Naive B cell (primary cell): ENCODE data around the gene TSPAN17. TPM values are rescaled to one million over a fixed set of nuclear protein-coding genes. Genes with fewer than 3 reads are reported as not detected.

Experiments
- ATAC-seq, 2 donors: fragments of 150-1000 bp; cut with Tn5 transposase; 2 replicates each; pipeline ENCODE4 v1.10.0; 2021; ENCODE audit warnings: low read depth in 2 of 2, mild to moderate bottlenecking in 2 of 2, moderate library complexity in 2 of 2
- DNase-seq: peaks from one replicate; pipeline ENCODE4 v3.0.0; 2022
- H3K27ac Mint-ChIP-seq, 6 donors: one replicate each; pipeline ENCODE4 v1.8.0; 2020 to 2022; ENCODE audit warnings: mild to moderate bottlenecking in 6 of 6, mixed read lengths in 6 of 6, moderate library complexity in 5 of 6, inconsistent platforms in 2 of 6
- H3K27me3 Mint-ChIP-seq, 3 donors: one replicate each; pipeline ENCODE4 v1.8.0; 2021 to 2022; ENCODE audit warnings: mixed read lengths in 3 of 3, mild to moderate bottlenecking in 1 of 3
- H3K36me3 Mint-ChIP-seq, 2 donors: one replicate each; pipeline ENCODE4 v1.8.0; 2020 to 2022; ENCODE audit warnings: mixed read lengths in 2 of 2, inconsistent platforms in 1 of 2, mild to moderate bottlenecking in 1 of 2
- H3K4me1 Mint-ChIP-seq, 3 donors: one replicate each; pipeline ENCODE4 v1.8.0; 2020 to 2022; ENCODE audit warnings: mixed read lengths in 3 of 3, inconsistent platforms in 1 of 3, mild to moderate bottlenecking in 1 of 3, moderate library complexity in 1 of 3
- H3K4me3 Mint-ChIP-seq, 8 donors: one replicate each; pipeline ENCODE4 v1.8.0; 2020 to 2022; ENCODE audit warnings: mild to moderate bottlenecking in 8 of 8, mixed read lengths in 8 of 8, moderate library complexity in 8 of 8, inconsistent platforms in 2 of 8
- H3K9me3 Mint-ChIP-seq, 7 donors: one replicate each; pipeline ENCODE4 v1.8.0; 2020 to 2022; ENCODE audit warnings: mixed read lengths in 7 of 7, mild to moderate bottlenecking in 5 of 7, inconsistent platforms in 2 of 7, moderate library complexity in 1 of 7
- polyA plus RNA-seq, 6 donors: library from polyadenylated mRNA; unstranded; fragments of 300-500 nt; fragmentation: Illumina TruSeq; gene quantifications; one replicate each; pipeline ENCODE4 v1.2.3, GENCODE V29; 2021; ENCODE audit warnings: low read depth in 6 of 6

TSPAN17 gene
- polyA plus RNA-seq, 6 donors from 2014 or later: 11.9 to 22.8 (median 18.5) TPM

GRCh38 chr5:176612008-176612407 is 35.3 kb upstream of the TSPAN17 start:
- H3K9me3 Mint-ChIP-seq: no peaks in the 10 kb centered on the region
- peaks cover 10 to 18% (median 15%) of the 10 kb centered on the region in 3 donors for H3K4me1 Mint-ChIP-seq
- H3K27me3 Mint-ChIP-seq: peaks cover 37 to 57% (median 48%) of the 10 kb centered on the region in 3 donors
- H3K27ac Mint-ChIP-seq: no peak overlapping the region
- no peaks in the 10 kb centered on the region for H3K36me3 Mint-ChIP-seq
- DNase-seq (no peak), ATAC-seq (no peak)
- peak overlapping the region in 5 of 8 donors; percentile 16 to 80 (median 61) for H3K4me3 Mint-ChIP-seq

- ATAC-seq (no peak), DNase-seq (no peak)
- Mint-ChIP-seq H3K4me1 (peaks cover 10 to 21% (median 15%) of the 10 kb centered on the region in 3 donors), H3K36me3 (no peaks in the 10 kb centered on the region), H3K27me3 (peaks cover 46 to 66% (median 56%) of the 10 kb centered on the region in 3 donors), H3K9me3 (no peaks in the 10 kb centered on the region), H3K27ac (no peak overlapping the region), H3K4me3 (peak overlapping the region in 1 of 8 donors; percentile 80)
Observed at GRCh38 chr5:176612855-176613254, 34.4 kb upstream of the TSPAN17 start.

GRCh38 chr5:176614805-176615478 is 32.3 kb upstream of the TSPAN17 start:
- Mint-ChIP-seq H3K4me3 (no peak overlapping the region), H3K27ac (no peak overlapping the region), H3K4me1 (peaks cover 11 to 18% (median 11%) of the 10 kb centered on the region in 3 donors), H3K27me3 (peaks cover 53 to 82% (median 77%) of the 10 kb centered on the region in 3 donors), H3K9me3 (peaks cover 0 to 4% (median 0%) of the 10 kb centered on the region in 7 donors), H3K36me3 (no peaks in the 10 kb centered on the region)
- DNase-seq (no peak), ATAC-seq (no peak)

- Mint-ChIP-seq H3K9me3 (peaks cover 0 to 4% (median 0%) of the 10 kb centered on the region in 7 donors), H3K4me3 (no peak overlapping the region), H3K36me3 (no peaks in the 10 kb centered on the region), H3K27me3 (peaks cover 62 to 94% (median 91%) of the 10 kb centered on the region in 3 donors), H3K27ac (no peak overlapping the region), H3K4me1 (peaks cover 12 to 21% (median 19%) of the 10 kb centered on the region in 3 donors)
- DNase-seq (no peak), ATAC-seq (no peak)
Observed at GRCh38 chr5:176616511-176616910, 30.8 kb upstream of the TSPAN17 start.

- Mint-ChIP-seq H3K36me3 (no peaks in the 10 kb centered on the region), H3K4me1 (peaks cover 10 to 19% (median 16%) of the 10 kb centered on the region in 3 donors), H3K27me3 (peaks cover 57 to 87% (median 84%) of the 10 kb centered on the region in 3 donors), H3K27ac (peak overlapping the region in 1 of 6 donors; percentile 85), H3K4me3 (peak overlapping the region in 4 of 8 donors; percentile 20 to 77 (median 69)), H3K9me3 (peaks cover 0 to 4% (median 0%) of the 10 kb centered on the region in 7 donors)
- no peak for DNase-seq
- no peak for ATAC-seq
Observed at GRCh38 chr5:176618783-176619182, 28.5 kb upstream of the TSPAN17 start.

DNA sequence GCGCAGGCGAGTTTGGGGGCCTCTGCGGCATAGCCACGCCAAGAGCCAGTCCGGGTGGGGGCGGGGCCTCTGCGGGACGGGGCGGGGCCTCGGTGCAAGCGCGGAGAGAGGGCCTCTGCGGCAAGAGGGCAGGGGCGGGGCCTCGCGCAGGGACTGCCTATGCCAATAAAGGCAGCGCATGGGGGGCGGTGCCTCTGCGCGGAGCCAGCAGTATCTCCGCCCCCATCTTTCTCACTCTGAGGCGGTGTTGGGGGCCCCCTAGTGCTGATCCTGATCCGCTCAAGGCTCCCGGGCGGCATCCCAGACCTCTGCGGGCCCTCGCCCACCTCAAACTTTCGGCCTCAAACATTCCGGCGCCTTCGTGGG is 28.1 kb upstream of the TSPAN17 start:
- Mint-ChIP-seq H3K36me3 (no peaks in the 10 kb centered on the region), H3K27me3 (peaks cover 56 to 83% (median 80%) of the 10 kb centered on the region in 3 donors), H3K4me3 (peak overlapping the region in 4 of 8 donors; percentile 19 to 77 (median 69)), H3K4me1 (peaks cover 11 to 19% (median 16%) of the 10 kb centered on the region in 3 donors), H3K9me3 (peaks cover 0 to 4% (median 0%) of the 10 kb centered on the region in 7 donors), H3K27ac (peak overlapping the region in 1 of 6 donors; percentile 85)
- DNase-seq (peak; percentile 54), ATAC-seq (peak; percentile 91 to 94)

GRCh38 chr5:176619569-176620332 is 27.5 kb upstream of the TSPAN17 start:
- H3K27ac Mint-ChIP-seq: no peak overlapping the region
- H3K4me1 Mint-ChIP-seq: peaks cover 13 to 19% (median 16%) of the 10 kb centered on the region in 3 donors

DNA sequence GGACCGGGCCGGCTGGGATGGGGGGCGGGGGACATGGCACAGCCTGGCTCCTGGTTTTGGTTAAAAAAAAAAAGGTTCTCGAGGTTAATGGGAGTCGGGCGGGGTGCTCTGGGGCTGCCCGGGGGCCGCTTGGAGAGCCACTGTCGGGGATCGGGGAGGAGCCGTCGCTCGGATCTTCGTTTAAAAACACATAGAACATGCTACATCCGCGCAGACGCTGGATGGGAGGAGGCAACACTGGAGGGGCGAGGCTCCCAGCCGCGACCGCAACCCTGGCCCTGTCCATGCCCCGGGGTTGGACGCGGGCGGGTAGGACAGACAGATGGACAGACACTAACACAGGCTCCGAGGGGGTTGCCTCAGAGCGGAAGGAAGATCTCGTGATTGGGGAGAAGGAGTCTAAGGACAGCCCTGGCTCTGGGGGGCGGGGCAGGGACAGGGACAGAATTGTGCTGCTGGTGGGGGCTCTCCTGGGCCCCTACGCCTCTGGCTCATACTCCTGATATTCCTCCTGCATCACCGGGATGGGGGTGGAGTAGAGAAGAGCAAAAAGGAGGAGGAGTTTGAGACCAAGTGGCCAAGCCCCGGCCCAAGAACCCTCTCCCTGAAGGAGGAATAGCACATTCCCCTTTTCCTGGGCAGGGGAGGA is 26.8 kb upstream of the TSPAN17 start:
- peak overlapping the region; percentile 37 to 88 (median 75) for H3K4me3 Mint-ChIP-seq
- H3K36me3 Mint-ChIP-seq: no peaks in the 10 kb centered on the region
- DNase-seq (no peak), ATAC-seq (no peak)
- peaks cover 0 to 4% (median 0%) of the 10 kb centered on the region in 7 donors for H3K9me3 Mint-ChIP-seq
- H3K27ac Mint-ChIP-seq: peak overlapping the region in 1 of 6 donors; percentile 76
- H3K4me1 Mint-ChIP-seq: peaks cover 13 to 19% (median 16%) of the 10 kb centered on the region in 3 donors
- peaks cover 60 to 72% (median 67%) of the 10 kb centered on the region in 3 donors for H3K27me3 Mint-ChIP-seq

More at GRCh38 chr5:176619569-176620332, 27.5 kb upstream of the TSPAN17 start:
- Mint-ChIP-seq H3K36me3 (no peaks in the 10 kb centered on the region), H3K4me3 (peak overlapping the region; percentile 37 to 88 (median 73)), H3K27me3 (peaks cover 59 to 79% (median 74%) of the 10 kb centered on the region in 3 donors), H3K9me3 (peaks cover 0 to 4% (median 0%) of the 10 kb centered on the region in 7 donors)
- DNase-seq (no peak), ATAC-seq (no peak)

DNA sequence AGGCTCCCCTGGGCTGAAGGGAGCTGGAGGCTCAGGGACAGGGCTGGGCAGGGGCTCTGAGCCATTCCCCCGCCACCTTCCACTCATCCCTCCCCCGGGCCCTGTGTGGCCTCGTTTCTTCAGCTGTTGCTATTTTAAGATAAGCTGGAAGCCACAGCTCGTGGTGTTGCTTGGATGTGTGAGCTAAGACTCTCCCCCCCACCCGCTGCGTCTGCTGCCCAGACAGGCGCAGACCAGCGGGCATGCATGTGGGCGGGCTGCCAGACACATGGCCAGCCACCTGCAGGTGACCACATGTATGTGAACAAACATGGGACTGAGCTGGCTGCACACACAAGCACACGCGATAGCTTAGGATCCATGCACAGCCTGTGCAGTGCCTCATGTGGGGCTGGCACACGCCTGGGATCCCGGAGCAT is 25.6 kb upstream of the TSPAN17 start:
- Mint-ChIP-seq H3K27me3 (peaks cover 49 to 68% (median 57%) of the 10 kb centered on the region in 3 donors), H3K4me1 (peaks cover 17 to 25% (median 17%) of the 10 kb centered on the region in 3 donors), H3K9me3 (peaks cover 0 to 4% (median 0%) of the 10 kb centered on the region in 7 donors), H3K36me3 (no peaks in the 10 kb centered on the region), H3K4me3 (no peak overlapping the region), H3K27ac (no peak overlapping the region)
- DNase-seq (no peak), ATAC-seq (no peak)

DNA sequence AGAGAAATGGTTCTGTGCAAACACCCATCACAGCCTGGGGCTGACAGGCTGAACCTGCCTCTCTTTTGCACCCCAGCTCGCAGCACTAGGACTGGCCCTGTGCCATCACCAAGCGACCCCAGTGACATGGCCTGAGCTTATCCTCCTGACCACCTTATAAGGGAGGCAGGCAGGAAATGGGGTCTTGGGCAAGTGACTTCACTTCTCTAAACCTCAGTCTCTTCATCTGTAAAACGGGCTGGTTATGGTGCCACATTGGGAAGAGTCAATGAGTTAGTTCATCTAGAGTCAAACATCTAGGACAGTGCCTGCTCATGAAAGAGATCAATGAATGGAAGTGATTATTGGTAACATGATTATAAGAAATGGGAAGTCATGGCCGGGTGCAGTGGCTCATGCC is 23.1 kb upstream of the TSPAN17 start:
- no peak for DNase-seq
- Mint-ChIP-seq H3K27ac (no peak overlapping the region), H3K4me1 (peaks cover 21 to 39% (median 24%) of the 10 kb centered on the region in 3 donors), H3K4me3 (no peak overlapping the region), H3K9me3 (peaks cover 0 to 3% (median 0%) of the 10 kb centered on the region in 7 donors), H3K36me3 (no peaks in the 10 kb centered on the region), H3K27me3 (peaks cover 51 to 64% (median 54%) of the 10 kb centered on the region in 3 donors)
- no peak for ATAC-seq

- ATAC-seq: no peak
Observed at GRCh38 chr5:176624938-176625337, 22.3 kb upstream of the TSPAN17 start.

GRCh38 chr5:176625512-176625911 is 21.8 kb upstream of the TSPAN17 start:
- H3K36me3 Mint-ChIP-seq: no peaks in the 10 kb centered on the region
- no peak for ATAC-seq
- H3K9me3 Mint-ChIP-seq: no peaks in the 10 kb centered on the region
- peaks cover 18 to 29% (median 19%) of the 10 kb centered on the region in 3 donors for H3K4me1 Mint-ChIP-seq
- no peak overlapping the region for H3K27ac Mint-ChIP-seq
- peaks cover 45 to 50% (median 48%) of the 10 kb centered on the region in 3 donors for H3K27me3 Mint-ChIP-seq
- no peak overlapping the region for H3K4me3 Mint-ChIP-seq
- no peak for DNase-seq

More at GRCh38 chr5:176624938-176625337, 22.3 kb upstream of the TSPAN17 start:
- H3K36me3 Mint-ChIP-seq: no peaks in the 10 kb centered on the region
- H3K4me1 Mint-ChIP-seq: peaks cover 21 to 34% (median 22%) of the 10 kb centered on the region in 3 donors
- no peak for DNase-seq
- peaks cover 51 to 56% (median 52%) of the 10 kb centered on the region in 3 donors for H3K27me3 Mint-ChIP-seq
- no peak overlapping the region for H3K4me3 Mint-ChIP-seq
- peaks cover 0 to 3% (median 0%) of the 10 kb centered on the region in 7 donors for H3K9me3 Mint-ChIP-seq
- no peak overlapping the region for H3K27ac Mint-ChIP-seq
